H1 (cell line): ENCODE data around the gene EFCAB6. TPM values are rescaled to one million over a fixed set of nuclear protein-coding genes. Genes with fewer than 3 reads are reported as not detected.

Experiments
- RNF2 ChIP-seq: fragments of 200-900, 300-1000 bp; sonication (generic); IDR thresholded peaks from 2 replicates; pipeline ENCODE4 v1.7.1; 2016; ENCODE audit warnings: borderline replicate concordance, low read depth, mild to moderate bottlenecking, antibody characterized with exemption, low read length; ENCODE audit not compliant: poor library complexity, severe bottlenecking; ENCODE audit errors: missing control alignments
- polyA plus RNA-seq, 7 experiments: library from polyadenylated mRNA; depleted of rRNA in 3 of 7; stranded (reverse) in 5 of 7; unstranded in 2 of 7; fragments of >200 nt in 5 of 7; fragments of 200-250 nt in 2 of 7; gene quantifications; 1 replicate in 5 of 7; 2 replicates in 1 of 7; 4 replicates in 1 of 7; pipeline versions ENCODE4 v1.2.1 to v1.2.3, GENCODE V29; 2011 to 2013; ENCODE audit warnings: missing spikeins in 2 of 7, mixed read lengths in 2 of 7
- total RNA-seq: library from RNA; stranded (reverse); fragmentation: NEBNext Ultra II Directional; extraction: Animal tissue kit (Norgen Biotek cat#: 25700); gene quantifications from 2 replicates; pipeline ENCODE4 v1.2.1, GENCODE V29; 2021

Gene EFCAB6
- total and polyA plus RNA-seq, 2 of the 8 experiments (the other 6 are each of a cell fraction or from before 2014, with no cell fraction given) = 0.32 to 1.7 TPM

DNA sequence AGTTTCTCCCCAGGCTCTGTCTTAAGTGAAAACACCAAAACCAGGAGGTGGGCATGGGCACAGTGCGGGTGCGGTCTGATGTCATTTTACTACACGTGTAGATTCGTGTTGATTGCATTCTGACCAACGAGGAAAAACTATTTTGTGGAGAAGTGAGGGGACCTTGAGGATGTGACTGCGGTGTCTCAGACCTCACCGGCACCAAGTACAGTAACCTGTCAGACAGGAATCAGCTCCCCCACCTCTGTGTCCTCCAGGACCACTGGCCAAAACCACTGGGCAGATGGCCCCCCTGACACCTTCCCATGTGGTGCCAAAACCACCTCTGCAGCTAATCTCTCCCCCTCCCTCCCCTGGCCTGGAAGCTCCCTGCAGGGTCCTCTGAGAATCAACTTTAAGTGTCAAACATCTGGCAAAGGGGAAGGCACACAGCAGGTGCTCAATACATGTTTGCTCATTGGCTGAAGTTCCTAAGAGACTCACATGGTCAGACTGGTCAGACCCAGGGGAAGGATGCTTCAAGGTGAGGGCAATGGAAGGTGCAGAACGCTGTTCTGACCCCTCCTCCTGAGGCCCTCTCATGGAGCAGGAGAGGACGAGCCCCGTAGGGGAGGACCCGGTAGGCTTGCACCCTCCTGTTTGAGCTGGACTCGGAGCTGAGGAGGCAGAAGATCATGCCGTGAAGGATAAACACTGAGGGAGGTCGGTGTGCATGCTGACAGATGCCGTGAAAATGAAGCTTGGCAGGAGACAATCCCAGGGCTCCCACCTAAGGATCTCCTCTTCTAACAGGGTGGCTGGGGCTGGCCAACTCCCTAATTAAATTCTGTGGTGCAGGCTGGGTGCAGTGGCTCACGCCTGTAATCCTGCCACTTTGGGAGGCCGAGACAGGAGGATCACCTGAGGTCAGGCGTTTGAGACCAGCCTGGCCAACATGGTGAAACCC lies 270.4 kb downstream of the EFCAB6 start (continued):
- no peak for TF ChIP-seq RNF2
- TF ChIP-seq, all 59 proteins: peak for 0
